H1 (cell line): ENCODE measurements around the gene ALK.

Source experiments
- CREB1 ChIP-seq: IDR thresholded peaks from 2 replicates; pipeline ENCODE4 v1.6.1; 2012; ENCODE audit warnings: inconsistent platforms
- GTF2F1 ChIP-seq: IDR thresholded peaks from 2 replicates; pipeline ENCODE4 v1.6.1; 2012; ENCODE audit warnings: low read depth, low read length, improper control_type of control experiment, borderline replicate concordance
- POLR2AphosphoS5 ChIP-seq: IDR thresholded peaks from 2 replicates; pipeline ENCODE4 v1.6.1; 2011; ENCODE audit warnings: low read depth, low read length
- RXRA ChIP-seq: IDR thresholded peaks from 2 replicates; pipeline ENCODE4 v1.6.1; 2011; ENCODE audit warnings: low read depth, mild to moderate bottlenecking, low read length, moderate library complexity; ENCODE audit not compliant: insufficient read depth
- SP1 ChIP-seq: IDR thresholded peaks from 2 replicates; pipeline ENCODE4 v1.6.1; 2011; ENCODE audit warnings: low read depth, low read length
- SP4 ChIP-seq: IDR thresholded peaks from 2 replicates; pipeline ENCODE4 v1.6.1; 2012; ENCODE audit warnings: low read length, inconsistent platforms
- ZNF274 ChIP-seq: IDR thresholded peaks from 2 replicates; pipeline ENCODE4 v1.7.0; 2012; ENCODE audit warnings: low read length, borderline replicate concordance; ENCODE audit errors: extremely low read depth
- TF ChIP-seq, protein P1 (sequence below), 3 experiments: IDR thresholded peaks; 1 replicate in 2 of 3; 2 replicates in 1 of 3; pipeline versions ENCODE4 v1.5.1 to v1.6.1; 2011; ENCODE audit warnings: low read length in 3 of 3, mild to moderate bottlenecking in 3 of 3, inconsistent platforms in 2 of 3, low read depth in 1 of 3, moderate library complexity in 1 of 3; ENCODE audit not compliant: insufficient read depth in 1 of 3; ENCODE audit errors: control extremely low read depth in 1 of 3
- TF ChIP-seq, protein P2 (sequence below): IDR thresholded peaks from 2 replicates; pipeline ENCODE4 v1.6.1; 2011; ENCODE audit warnings: low read length, improper control_type of control experiment

DNA sequence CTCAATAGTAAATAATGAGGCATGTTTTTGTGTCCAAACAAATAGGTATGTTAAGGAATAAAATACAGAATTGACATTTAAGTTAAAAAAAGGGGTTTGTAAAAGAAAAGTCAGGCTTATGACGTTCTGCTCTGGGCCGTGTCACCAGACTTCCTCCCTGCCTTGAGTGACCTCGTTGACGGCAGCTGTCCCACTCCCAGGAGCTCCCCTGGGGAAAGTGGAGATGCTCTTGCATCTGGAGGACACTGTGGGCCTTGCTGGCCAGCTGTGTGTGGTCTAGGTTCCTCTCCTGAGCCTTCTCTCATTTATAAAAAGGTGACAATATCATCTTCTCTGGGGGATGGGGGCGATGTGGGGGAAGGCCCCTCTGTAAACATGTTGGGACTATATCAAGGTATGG is 609.9 kb downstream of the ALK start:
- TF ChIP-seq, protein P1, sequence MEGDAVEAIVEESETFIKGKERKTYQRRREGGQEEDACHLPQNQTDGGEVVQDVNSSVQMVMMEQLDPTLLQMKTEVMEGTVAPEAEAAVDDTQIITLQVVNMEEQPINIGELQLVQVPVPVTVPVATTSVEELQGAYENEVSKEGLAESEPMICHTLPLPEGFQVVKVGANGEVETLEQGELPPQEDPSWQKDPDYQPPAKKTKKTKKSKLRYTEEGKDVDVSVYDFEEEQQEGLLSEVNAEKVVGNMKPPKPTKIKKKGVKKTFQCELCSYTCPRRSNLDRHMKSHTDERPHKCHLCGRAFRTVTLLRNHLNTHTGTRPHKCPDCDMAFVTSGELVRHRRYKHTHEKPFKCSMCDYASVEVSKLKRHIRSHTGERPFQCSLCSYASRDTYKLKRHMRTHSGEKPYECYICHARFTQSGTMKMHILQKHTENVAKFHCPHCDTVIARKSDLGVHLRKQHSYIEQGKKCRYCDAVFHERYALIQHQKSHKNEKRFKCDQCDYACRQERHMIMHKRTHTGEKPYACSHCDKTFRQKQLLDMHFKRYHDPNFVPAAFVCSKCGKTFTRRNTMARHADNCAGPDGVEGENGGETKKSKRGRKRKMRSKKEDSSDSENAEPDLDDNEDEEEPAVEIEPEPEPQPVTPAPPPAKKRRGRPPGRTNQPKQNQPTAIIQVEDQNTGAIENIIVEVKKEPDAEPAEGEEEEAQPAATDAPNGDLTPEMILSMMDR (IDR thresholded peaks at IDR 0.05; ENCODE audit: control extremely low read depth in 1 of 3, insufficient read depth in 1 of 3, low read depth in 1 of 3, low read length in 3 of 3) = no peak
- no peak for TF ChIP-seq GTF2F1
- TF ChIP-seq POLR2AphosphoS5 = no peak
- TF ChIP-seq CREB1 = no peak
- TF ChIP-seq SP1 = no peak
- TF ChIP-seq SP4 = no peak
- no peak for TF ChIP-seq ZNF274
- TF ChIP-seq RXRA = no peak
- TF ChIP-seq, protein P2, sequence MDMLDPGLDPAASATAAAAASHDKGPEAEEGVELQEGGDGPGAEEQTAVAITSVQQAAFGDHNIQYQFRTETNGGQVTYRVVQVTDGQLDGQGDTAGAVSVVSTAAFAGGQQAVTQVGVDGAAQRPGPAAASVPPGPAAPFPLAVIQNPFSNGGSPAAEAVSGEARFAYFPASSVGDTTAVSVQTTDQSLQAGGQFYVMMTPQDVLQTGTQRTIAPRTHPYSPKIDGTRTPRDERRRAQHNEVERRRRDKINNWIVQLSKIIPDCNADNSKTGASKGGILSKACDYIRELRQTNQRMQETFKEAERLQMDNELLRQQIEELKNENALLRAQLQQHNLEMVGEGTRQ = no peak
